Activated B cell treated with CpG ODN at 0.5 μM for 24 hours (primary cell): ENCODE data around the gene GSC2. TPM values are rescaled to one million over a fixed set of nuclear protein-coding genes. Genes with fewer than 3 reads are reported as not detected.

Experiments used
- ATAC-seq: fragments of 200-7000 bp; cut with Tn5 transposase; one replicate; pipeline ENCODE4 v1.10.0; 2021; ENCODE audit warnings: low read depth, mild to moderate bottlenecking, moderate library complexity
- CTCF ChIA-PET: fragments of 350-600 bp; sonication (Branson Sonifier 250); formaldehyde crosslinking; loops from one replicate; lab custom pipeline; 2021; ENCODE audit warnings: antibody characterized with exemption; lab: Charles Lee
- POLR2A ChIA-PET: fragments of 350-600 bp; sonication (Branson Sonifier 250); formaldehyde crosslinking; loops from one replicate; lab custom pipeline; 2021; ENCODE audit warnings: antibody characterized with exemption; lab: Charles Lee
- DNase-seq: peaks from one replicate; pipeline ENCODE4 v3.0.0; 2022
- H3K27ac Mint-ChIP-seq: one replicate; pipeline ENCODE4 v1.8.0; 2020; ENCODE audit warnings: mixed read lengths
- H3K27me3 Mint-ChIP-seq: one replicate; pipeline ENCODE4 v1.8.0; 2021; ENCODE audit warnings: mixed read lengths
- H3K36me3 Mint-ChIP-seq: one replicate; pipeline ENCODE4 v1.8.0; 2021; ENCODE audit warnings: low read depth, mixed read lengths
- H3K4me1 Mint-ChIP-seq: one replicate; pipeline ENCODE4 v1.8.0; 2021; ENCODE audit warnings: mixed read lengths
- H3K4me3 Mint-ChIP-seq: one replicate; pipeline ENCODE4 v1.8.0; 2020; ENCODE audit warnings: mild to moderate bottlenecking, mixed read lengths
- H3K9me3 Mint-ChIP-seq: one replicate; pipeline ENCODE4 v1.8.0; 2020; ENCODE audit warnings: mixed read lengths
- intact Hi-C: fragments of 100-400 bp; cut with micrococcal nuclease; formaldehyde crosslinking; loops from one replicate; pipeline ENCODE4 v1.15.1; 2024
- total RNA-seq: library from RNA; stranded (reverse); gene quantifications from 2 replicates; pipeline ENCODE4 v1.2.3, GENCODE V29; 2022
- TF ChIP-seq, protein P1 (sequence below): fragments of 200-600 bp; IDR thresholded peaks from one replicate; pipeline ENCODE4 v1.8.0; 2022; ENCODE audit warnings: antibody characterized with exemption, mild to moderate bottlenecking

GSC2 gene
- total RNA-seq, 1 donor from 2014 or later, result not detected

DNA sequence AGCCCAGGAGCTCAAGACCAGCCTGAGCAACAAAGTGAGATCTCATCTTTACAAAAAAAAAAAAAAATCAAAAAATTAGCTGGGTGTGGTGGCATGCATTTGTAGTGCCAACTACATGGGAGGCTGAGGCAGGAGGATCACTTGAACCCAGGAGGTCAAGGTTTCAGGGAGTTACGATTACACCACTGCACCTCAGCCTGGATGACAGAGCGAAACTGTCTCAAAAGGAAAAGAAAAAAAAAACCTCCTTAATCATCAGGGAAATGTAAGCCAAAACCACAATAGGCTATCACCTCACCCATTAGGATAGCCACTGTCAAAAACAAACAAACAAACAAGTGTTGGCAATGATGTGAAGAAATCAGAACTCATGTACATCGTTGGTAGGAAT, 41.3 kb downstream of the GSC2 start:
- Mint-ChIP-seq H3K9me3 (no peaks in the 10 kb centered on the region), H3K36me3 (peaks cover 3% of the 10 kb centered on the region), H3K4me3 (no peak overlapping the region), H3K4me1 (peaks cover 60% of the 10 kb centered on the region), H3K27me3 (no peaks in the 10 kb centered on the region), H3K27ac (peak overlapping the region; percentile 85)
- ChIA-PET CTCF (interaction anchor here (1.3 kb wide), 1 partner anchor 9 kb away, joined by 4 read pairs; no protein-coding TSS in a partner anchor), POLR2A (interaction anchor here (0.7 kb wide), 1 partner anchor 978 kb away, joined by 4 read pairs; no protein-coding TSS in a partner anchor)
- ATAC-seq, result no peak
- no peak for DNase-seq
- intact Hi-C loops, result loop anchor here (1.0 kb wide), 2 partner anchors 13 to 35 kb away; partner anchors contain the start of genes DGCR2 and ESS2
- TF ChIP-seq, protein P1, sequence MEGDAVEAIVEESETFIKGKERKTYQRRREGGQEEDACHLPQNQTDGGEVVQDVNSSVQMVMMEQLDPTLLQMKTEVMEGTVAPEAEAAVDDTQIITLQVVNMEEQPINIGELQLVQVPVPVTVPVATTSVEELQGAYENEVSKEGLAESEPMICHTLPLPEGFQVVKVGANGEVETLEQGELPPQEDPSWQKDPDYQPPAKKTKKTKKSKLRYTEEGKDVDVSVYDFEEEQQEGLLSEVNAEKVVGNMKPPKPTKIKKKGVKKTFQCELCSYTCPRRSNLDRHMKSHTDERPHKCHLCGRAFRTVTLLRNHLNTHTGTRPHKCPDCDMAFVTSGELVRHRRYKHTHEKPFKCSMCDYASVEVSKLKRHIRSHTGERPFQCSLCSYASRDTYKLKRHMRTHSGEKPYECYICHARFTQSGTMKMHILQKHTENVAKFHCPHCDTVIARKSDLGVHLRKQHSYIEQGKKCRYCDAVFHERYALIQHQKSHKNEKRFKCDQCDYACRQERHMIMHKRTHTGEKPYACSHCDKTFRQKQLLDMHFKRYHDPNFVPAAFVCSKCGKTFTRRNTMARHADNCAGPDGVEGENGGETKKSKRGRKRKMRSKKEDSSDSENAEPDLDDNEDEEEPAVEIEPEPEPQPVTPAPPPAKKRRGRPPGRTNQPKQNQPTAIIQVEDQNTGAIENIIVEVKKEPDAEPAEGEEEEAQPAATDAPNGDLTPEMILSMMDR, result no peak

GRCh38 chr22:19107730-19108074, 42.4 kb downstream of the GSC2 start:
- Mint-ChIP-seq H3K4me1 (peaks cover 58% of the 10 kb centered on the region), H3K27me3 (no peaks in the 10 kb centered on the region), H3K9me3 (no peaks in the 10 kb centered on the region), H3K4me3 (no peak overlapping the region), H3K36me3 (peaks cover 3% of the 10 kb centered on the region), H3K27ac (peak overlapping the region; percentile 26)
- CTCF ChIA-PET, result interaction anchor here (0.8 to 1.3 kb wide), 2 partner anchors 10 to 37 kb away, joined by 3 to 4 read pairs; partner anchors contain the start of gene ESS2
- ATAC-seq, result no peak
- TF ChIP-seq, protein P1, result no peak
- intact Hi-C loops, result no loop called here
- DNase-seq, result no peak
- POLR2A ChIA-PET, result no interaction called here

GRCh38 chr22:19106886-19107729, 43.0 kb downstream of the GSC2 start:
- Mint-ChIP-seq H3K36me3 (peaks cover 4% of the 10 kb centered on the region), H3K27ac (no peak overlapping the region), H3K4me1 (peaks cover 53% of the 10 kb centered on the region), H3K4me3 (no peak overlapping the region), H3K9me3 (no peaks in the 10 kb centered on the region), H3K27me3 (no peaks in the 10 kb centered on the region)
- DNase-seq, result no peak
- intact Hi-C loops, result loop anchor here (1.0 kb wide), 1 partner anchor 523 kb away; no protein-coding TSS in a partner anchor
- no peak for ATAC-seq
- ChIA-PET POLR2A (no interaction called here), CTCF (interaction anchor here (0.8 kb wide), 1 partner anchor 37 kb away, joined by 3 read pairs; the partner anchor contains the start of gene ESS2)
- TF ChIP-seq, protein P1, result no peak

DNA sequence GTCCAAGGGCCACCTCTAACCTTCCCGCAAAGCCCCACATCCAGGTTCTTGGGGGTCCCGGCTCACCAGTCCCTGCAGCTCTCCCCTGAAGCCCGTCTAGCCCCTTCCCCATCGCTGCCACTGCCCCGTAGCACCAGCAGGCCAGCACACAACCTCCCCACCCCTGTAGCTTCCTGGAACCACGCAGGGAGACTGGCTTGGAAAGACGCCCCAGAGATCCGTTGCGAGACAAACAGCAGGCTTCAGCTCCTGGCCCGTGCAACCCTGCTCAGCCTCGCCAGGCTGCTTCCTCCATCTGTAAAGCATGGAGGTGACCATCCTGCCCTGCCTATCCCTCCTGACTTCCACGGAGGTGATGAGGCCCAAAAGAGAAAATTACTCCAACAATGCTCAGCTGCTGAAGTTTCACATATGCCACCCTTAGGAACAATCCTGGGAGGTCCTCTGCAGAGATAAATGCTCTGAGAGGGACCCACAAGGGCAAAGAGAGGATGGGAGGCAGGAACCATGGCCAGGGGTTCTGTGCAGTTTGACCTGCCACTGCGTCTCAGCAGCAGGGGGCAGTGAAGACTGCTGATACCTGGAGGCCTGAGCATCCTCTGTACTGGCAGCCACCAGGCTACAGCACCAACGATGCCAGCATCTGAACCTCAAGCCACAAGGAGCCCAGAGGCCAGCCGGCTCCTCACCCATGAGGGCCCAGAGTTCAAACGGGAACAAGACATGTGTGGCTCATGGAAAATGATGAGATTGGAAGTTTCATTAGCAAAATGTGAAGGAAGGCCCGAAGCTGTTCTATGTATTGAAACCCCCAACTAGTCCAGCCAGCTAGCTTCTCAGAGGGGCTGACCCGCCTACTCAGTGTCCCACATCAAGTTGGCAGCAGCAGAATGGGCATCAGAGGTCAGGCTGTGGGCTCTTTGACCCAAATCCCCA, 44.0 kb downstream of the GSC2 start:
- ChIA-PET CTCF (no interaction called here), POLR2A (no interaction called here)
- Mint-ChIP-seq H3K9me3 (no peaks in the 10 kb centered on the region), H3K4me3 (no peak overlapping the region), H3K36me3 (peaks cover 7% of the 10 kb centered on the region), H3K4me1 (peaks cover 51% of the 10 kb centered on the region), H3K27ac (no peak overlapping the region), H3K27me3 (no peaks in the 10 kb centered on the region)
- TF ChIP-seq, protein P1, result no peak
- intact Hi-C loops, result loop anchor here (1.0 kb wide), 1 partner anchor 524 kb away; no protein-coding TSS in a partner anchor
- DNase-seq, result no peak
- peak; percentile 51 for ATAC-seq
